ENCODE data around the gene TFDP2.

DNA sequence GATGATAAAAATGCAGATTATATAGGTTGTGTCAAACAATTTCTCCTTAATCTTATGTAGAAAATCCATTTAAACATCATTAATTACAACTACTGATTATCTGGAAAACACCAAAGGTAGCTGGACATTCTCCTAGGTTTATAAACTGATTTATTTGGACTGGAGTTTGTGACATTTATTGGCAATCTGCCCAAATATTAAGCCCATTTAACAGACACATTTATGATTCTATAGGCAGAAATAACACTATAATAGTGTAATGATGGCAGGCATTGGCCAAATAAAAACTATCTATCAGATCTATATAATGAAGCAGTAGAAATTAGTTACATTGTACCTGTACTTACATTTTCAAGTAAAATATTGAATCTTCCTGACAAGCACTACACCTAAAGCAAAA is 117.8 kb downstream of the TFDP2 start:
- TF ChIP-seq, protein P1, sequence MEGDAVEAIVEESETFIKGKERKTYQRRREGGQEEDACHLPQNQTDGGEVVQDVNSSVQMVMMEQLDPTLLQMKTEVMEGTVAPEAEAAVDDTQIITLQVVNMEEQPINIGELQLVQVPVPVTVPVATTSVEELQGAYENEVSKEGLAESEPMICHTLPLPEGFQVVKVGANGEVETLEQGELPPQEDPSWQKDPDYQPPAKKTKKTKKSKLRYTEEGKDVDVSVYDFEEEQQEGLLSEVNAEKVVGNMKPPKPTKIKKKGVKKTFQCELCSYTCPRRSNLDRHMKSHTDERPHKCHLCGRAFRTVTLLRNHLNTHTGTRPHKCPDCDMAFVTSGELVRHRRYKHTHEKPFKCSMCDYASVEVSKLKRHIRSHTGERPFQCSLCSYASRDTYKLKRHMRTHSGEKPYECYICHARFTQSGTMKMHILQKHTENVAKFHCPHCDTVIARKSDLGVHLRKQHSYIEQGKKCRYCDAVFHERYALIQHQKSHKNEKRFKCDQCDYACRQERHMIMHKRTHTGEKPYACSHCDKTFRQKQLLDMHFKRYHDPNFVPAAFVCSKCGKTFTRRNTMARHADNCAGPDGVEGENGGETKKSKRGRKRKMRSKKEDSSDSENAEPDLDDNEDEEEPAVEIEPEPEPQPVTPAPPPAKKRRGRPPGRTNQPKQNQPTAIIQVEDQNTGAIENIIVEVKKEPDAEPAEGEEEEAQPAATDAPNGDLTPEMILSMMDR (IDR thresholded peaks at IDR 0.05), result no peak
- no peak for TF ChIP-seq POLR2A (IDR thresholded peaks at IDR 0.05)
